Adipose tissue (tissue), 3 donors: ENCODE measurements around the gene OR2L5. TPM values are rescaled to one million over a fixed set of nuclear protein-coding genes. Genes with fewer than 3 reads are reported as not detected.

ENCODE experiments used
- H3K27ac ChIP-seq: one replicate; pipeline ENCODE4 v1.5.1; 2013; ENCODE audit warnings: low read depth, low read length
- WGBS, 3 donors: extraction: QIAGEN DNeasy Blood & Tissue Kit; methylation state at CpG; one replicate each; pipeline ENCODE4 v1.1.7; 2013; 5-methylcytosine and 5-hydroxymethylcytosine counted together
- polyA plus RNA-seq, 3 donors: library from polyadenylated mRNA; stranded (reverse); fragments of 200-250 nt; gene quantifications; one replicate each; pipeline ENCODE4 v1.2.3, GENCODE V29; 2013
- donor health status: healthy with polysubstance abuse.
- donor health status: Bipolar disorder and iron deficiency.
- donor health status: healthy.

Gene OR2L5, protein sequence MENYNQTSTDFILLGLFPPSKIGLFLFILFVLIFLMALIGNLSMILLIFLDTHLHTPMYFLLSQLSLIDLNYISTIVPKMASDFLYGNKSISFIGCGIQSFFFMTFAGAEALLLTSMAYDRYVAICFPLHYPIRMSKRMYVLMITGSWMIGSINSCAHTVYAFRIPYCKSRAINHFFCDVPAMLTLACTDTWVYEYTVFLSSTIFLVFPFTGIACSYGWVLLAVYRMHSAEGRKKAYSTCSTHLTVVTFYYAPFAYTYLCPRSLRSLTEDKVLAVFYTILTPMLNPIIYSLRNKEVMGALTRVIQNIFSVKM
- not detected for polyA plus RNA-seq

DNA sequence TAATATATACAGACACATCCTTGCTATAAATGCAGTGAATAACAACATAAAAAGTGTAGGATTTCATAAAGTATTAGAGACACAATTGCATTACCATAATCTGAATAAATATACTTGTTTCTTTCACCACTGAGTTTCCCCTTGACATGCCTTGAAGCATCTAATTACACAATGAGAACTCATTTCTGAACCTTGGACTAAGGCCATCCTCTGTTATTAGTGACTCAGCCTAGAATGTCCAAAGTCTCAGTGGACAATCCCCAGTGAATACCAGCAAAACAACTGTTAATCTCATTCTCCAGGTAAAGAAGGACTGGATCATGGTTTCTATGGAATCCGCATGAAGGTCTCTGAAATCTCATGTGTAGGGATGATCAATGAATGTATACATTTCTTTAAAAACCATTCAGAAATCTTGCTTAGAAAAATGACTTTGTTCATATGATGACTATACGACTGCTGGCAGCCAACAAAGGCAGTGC, at the start of gene OR2L5:
Gene OR2L5, plus strand, starts transcription at position 432 of the 482 bp plus-strand sequence. CDS start 8,288 bp downstream, outside the sequence.
- H3K27ac ChIP-seq: no peak within 1 kb of the TSS
- WGBS, 3 donors: 78 to 93% (median 88%) methylated on average over 2 of the region's 2 CpGs

DNA sequence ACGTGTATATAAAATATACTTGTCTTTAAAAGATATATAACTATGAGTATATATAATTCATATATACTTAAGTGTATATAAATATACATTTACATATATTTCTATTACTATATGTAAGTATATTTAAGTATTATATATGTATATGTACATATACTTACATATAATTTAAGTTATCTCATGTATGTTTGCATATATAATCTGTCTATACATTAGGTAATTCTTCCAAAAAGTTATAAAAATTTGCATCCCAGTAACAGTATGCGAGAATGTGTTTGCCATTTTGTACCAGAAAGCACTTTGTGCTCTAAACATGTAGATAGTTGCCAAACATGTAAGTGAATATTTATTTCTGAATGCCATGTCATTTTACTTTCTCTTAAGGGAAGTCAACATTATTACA, 48.5 kb upstream of the OR2L5 start, which contains the start of gene OR2AK2:
Gene OR2AK2, plus strand, starts transcription at position 301 of the 400 bp plus-strand sequence. CDS start 144 bp downstream, outside the sequence.
- no peak within 1 kb of the TSS for H3K27ac ChIP-seq
- whole genome bisulfite sequencing, 3 donors: 78 to 86% (median 84%) methylated on average over 2 of the region's 2 CpGs

DNA sequence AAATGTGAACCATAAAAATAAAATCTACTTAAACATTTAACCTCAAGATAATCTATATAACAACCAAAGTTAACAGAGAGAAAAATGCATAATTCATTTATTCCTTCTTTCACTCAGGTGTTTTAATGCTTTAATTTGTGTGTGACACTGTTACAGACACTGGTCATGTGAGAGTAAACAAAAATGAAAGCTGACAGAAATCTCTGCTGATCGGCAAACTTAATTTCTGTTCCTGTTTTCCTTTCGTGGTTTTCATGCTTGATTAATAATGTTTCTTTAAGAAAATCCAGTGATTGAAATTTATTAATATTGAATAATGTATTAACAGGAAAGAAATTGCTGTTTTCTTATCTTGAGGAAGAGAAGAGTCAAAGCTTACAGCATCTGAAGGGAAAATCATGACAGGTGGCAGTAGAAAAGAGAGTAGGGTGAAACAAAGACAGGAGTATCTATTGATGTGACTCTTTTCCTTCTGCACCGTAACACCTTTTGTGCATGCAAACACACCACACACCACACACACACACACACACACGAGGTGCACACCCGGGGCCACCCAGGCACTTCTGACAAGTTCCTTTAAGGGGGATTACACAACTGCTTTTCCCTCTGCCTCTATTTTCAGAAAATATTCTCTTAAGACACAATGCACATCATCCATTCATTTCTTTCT, 46.8 kb upstream of the OR2L5 start:
- 43 to 68% (median 59%) methylated on average over 5 of the region's 5 CpGs for WGBS, 3 donors
- no peak overlapping the region for H3K27ac ChIP-seq

DNA sequence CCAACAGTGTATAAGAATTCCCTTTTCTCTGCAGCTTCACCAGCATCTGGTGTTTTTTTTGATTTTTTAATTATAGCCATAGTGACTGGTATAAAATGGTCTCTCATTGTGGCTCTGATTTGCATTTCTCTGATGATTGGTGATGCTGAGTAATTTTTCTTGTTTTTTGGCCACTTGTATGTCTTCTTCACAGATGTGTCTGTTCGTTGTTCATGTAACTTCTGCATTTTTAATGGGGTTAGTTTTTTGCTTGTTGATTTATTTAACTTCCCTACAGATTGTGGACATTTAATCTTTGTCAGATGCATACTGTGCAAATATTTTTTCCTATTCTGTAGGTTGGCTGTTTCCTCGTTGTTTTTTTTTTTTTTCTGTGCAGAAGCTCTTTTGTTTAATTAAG, 20.5 kb upstream of the OR2L5 start:
- no peak overlapping the region for H3K27ac ChIP-seq
- 21 to 36% (median 25%) methylated on average over 2 of the region's 2 CpGs for WGBS, 3 donors

DNA sequence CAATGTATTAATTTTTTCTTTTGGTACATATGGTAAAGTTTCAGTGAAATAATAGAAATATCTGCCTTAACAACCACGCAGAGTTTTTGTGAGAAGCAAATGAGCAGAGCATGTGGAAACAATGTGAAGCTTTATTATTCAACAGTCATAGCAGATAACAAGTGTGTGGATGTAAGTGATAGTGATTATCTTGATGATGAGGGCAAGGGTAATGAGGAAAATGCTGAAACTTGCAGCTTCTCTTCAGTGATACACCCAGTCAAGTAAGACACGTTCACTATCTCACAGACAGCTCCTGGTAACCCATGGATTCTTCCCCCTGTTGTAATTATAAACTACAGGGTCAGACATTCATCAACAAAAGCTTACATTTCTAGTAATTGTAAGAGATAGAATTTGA, 14.6 kb upstream of the OR2L5 start:
- H3K27ac ChIP-seq: no peak overlapping the region
- 34 to 57% (median 54%) methylated on average over 2 of the region's 2 CpGs for WGBS, 3 donors

DNA sequence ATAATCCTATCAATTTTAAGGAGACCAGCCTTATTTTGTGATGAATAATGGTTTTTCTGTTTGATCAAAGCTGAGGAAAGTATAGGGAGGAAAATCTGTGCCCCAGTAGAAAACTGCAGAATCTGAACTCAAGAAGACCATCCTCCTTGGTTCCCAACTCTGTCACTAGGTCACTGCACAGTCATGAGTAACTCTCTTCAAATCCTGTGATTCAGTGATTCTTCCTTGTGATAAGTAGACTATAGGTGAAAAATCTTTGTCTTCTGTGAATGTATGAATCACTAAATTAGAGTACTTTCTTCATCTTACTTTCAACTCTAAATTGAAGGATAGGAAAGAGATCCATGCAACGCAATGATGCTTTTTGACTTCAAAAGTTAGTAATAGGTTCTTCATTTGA, 13.3 kb upstream of the OR2L5 start:
- H3K27ac ChIP-seq: no peak overlapping the region
- WGBS, 3 donors: 83 to 87% (median 86%) methylated on average over 1 of the region's 1 CpG

DNA sequence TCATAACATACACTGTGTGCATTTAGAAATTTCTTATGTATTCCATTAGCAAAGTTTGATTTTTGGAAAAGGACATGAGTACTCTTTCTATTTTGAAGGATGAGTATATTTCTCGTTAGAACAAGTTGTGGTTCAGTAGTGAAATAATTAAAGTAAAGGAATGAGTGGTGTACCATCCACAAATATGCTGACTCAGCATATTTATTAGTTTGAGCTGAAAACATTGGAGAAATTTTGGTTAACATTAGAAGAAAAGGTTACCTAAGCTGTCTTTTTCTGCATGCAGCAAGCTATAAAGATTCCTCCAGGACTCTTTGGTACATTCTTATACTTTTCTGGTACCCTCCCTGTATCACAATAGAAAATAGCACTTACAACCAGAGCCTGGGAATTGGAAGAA, 5.7 kb upstream of the OR2L5 start:
- WGBS, 3 donors: 21 to 53% (median 47%) methylated on average over 1 of the region's 1 CpG
- H3K27ac ChIP-seq: no peak overlapping the region

DNA sequence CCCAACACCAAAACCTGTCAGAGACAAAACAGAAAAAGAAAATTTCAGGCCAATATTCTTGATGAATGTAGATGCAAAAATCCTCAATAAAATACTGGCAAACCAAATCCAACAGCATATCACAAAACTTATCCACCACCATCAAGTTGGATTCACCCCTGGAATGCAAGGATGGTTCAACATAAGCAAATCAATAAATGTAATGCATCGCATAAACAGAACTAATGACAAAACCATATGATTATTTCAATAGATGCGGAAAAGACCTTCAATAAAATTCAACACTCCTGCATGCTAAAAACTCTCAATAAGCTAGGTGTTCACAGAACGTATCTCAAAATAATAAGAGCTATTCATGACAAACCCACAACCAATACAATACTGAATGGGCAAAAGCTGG, 3.8 kb upstream of the OR2L5 start:
- WGBS, 3 donors: 67 to 89% (median 81%) methylated on average over 3 of the region's 3 CpGs
- H3K27ac ChIP-seq: no peak overlapping the region

DNA sequence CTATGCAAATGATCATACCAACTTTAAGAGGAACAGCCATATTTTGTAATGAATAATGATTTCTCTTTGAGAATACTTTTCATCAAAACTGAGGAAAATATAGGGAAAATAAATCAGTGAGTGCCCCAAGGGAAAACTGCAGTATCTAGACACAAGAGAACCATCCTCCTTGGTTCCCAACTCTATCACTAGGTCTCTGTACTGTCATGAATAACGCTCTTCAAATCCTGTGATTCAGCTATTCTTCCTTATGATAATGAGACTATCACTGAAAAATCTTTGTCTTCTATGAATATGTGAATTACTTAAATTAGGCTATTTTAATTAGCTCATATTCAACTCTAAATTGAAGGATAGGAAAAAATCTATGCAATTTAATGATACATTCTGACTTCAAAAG, 2.3 kb downstream of the OR2L5 start:
- WGBS, 3 donors: 62 to 83% (median 63%) methylated on average over 1 of the region's 1 CpG
- no peak overlapping the region for H3K27ac ChIP-seq

DNA sequence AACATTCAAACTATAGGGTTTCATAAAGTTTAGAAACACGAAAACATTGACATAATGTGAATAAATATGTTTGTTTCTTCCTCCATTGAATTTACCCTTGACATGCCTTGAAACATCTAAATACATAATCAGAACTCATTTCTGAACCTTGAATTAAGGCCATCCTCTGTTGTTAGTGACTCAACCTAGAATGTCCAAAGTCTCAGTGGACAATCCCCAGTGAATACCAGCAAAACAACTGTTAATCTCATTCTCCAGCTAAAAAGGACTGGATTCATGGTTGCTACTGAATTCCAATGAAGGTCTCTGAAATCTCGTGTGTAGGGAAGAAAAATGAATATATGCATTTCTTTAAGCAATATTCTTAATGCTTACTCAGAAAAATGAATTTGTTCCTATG, 16.3 kb downstream of the OR2L5 start, which contains the start of gene OR2L2:
Gene OR2L2, plus strand, starts transcription at position 301 of the 400 bp plus-strand sequence. CDS start 8,198 bp downstream, outside the sequence.
- WGBS, 3 donors: 39 to 57% (median 42%) methylated on average over 2 of the region's 2 CpGs
- H3K27ac ChIP-seq: no peak within 1 kb of the TSS

DNA sequence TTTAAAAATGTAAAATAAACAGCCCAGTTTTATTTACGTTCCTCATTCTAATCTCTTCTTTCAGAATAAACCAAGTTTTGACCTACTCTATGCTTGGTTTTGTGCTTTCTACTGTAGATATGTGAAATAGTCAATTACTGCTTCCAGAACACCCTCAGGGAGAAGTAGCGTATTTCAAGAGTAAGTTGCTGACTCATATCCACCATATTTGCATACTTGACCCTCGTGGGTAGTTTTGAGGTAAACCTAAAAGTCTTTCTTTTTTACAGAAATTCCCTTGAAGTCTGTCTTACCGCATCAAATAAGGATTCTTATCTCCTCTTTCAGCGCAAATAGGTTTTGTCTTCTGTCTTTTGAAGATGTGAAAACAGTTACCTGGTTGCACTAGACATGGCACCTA, 31.7 kb downstream of the OR2L5 start:
- H3K27ac ChIP-seq: no peak overlapping the region
- 59 to 72% (median 69%) methylated on average over 5 of the region's 5 CpGs for WGBS, 3 donors

DNA sequence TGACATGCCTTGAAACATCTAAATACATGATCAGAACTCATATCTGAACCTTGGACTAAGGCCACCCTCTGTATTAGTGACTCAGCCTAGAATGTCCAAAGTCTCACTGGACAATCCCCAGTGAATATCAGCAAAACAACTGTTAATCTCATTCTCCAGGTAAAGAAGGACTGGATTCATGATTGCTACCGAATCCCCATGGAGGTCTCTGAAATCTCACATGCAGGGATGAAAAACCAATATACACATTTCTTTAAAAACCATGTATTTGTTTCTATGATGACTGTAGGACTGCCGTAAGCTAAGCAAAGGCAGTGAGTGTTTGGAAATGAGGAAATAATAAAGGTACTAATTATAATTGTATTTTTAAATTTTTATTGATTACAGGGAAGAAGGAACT, 33.1 kb downstream of the OR2L5 start, which contains the start of gene OR2L3:
Gene OR2L3, plus strand, starts transcription at position 301 of the 400 bp plus-strand sequence. CDS start 13,846 bp downstream, outside the sequence.
- no peak within 1 kb of the TSS for H3K27ac ChIP-seq
- WGBS, 3 donors: 61 to 79% (median 67%) methylated on average over 2 of the region's 2 CpGs

DNA sequence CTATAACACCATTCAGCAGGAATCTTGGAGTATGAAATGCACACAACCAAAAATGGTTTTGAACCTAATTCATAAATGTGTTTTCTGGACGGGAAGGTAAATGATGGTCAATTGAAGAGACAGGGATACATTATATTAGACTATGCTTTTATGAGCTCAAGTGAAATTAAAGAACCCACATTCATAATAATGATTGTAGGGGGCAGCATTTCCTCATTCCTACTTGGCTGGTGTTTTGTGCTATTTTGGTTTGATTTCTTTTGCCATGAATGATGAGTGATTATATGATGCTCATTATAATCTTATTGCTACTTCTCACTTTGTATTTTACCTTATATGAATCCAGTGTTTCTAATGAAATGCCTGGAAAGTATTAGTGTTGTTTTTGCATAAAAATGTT, 33.5 kb downstream of the OR2L5 start:
- WGBS, 3 donors: 48 to 69% (median 53%) methylated on average over 1 of the region's 1 CpG
- no peak overlapping the region for H3K27ac ChIP-seq

DNA sequence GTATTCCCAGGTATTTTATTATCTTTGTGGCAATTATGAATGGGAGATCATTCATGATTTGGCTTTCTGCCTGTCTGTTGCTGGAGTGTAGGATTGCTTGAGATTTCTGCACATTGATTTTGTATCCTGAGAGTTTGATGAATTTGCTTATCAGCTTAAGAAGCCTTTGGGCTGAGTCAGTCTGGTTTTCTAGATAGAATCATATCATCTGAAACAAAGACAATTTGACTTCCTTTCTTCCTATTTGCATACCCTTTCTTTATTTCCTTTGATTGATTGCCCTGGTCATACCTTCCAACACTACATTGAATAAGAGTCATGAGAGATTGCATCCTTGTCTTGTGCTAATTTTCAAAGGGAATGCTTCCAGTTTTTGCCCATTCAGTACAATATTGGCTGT, 41.2 kb downstream of the OR2L5 start:
- H3K27ac ChIP-seq: no peak overlapping the region

DNA sequence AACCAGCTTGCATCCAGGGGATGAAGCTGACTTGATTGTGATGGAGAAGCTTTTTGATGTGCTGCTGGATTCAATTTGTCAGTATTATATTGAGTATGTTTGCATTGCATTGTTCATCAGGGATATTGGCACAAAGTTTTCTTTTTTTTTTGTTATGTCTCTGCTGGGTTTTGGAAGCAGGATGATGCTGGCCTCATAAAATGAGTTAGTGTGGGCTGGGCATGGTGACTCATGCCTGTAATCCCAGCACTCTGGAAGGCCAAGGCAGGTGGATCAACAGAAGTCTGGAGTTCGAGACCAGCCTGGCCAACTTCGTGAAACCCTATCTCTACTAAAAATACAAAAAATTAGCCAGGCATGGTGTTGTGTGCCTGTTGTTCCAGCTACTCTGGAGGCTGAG, 41.8 kb downstream of the OR2L5 start:
- 49 to 75% (median 69%) methylated on average over 2 of the region's 2 CpGs for WGBS, 3 donors
- H3K27ac ChIP-seq: no peak overlapping the region

DNA sequence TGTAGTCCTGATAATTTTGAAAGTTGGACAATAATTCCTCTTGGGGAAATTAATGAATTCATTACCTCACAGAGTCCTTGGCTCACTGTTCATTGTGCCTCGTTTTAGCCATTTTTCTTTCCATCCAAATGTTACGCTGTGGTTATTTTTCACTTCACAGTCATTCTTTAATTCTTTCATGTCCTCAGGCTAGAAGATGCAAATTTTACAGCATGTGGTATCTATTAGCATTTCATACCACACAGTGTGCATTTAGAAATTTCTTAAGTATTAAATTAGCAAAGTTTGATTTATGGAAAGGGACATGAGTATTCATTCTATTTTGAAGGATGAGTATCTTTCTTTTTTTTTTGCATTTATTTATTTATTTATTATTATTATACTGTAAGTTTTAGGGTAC, 51.6 kb downstream of the OR2L5 start:
- H3K27ac ChIP-seq: no peak overlapping the region
- WGBS, 3 donors: 68 to 84% (median 78%) methylated on average over 2 of the region's 2 CpGs

DNA sequence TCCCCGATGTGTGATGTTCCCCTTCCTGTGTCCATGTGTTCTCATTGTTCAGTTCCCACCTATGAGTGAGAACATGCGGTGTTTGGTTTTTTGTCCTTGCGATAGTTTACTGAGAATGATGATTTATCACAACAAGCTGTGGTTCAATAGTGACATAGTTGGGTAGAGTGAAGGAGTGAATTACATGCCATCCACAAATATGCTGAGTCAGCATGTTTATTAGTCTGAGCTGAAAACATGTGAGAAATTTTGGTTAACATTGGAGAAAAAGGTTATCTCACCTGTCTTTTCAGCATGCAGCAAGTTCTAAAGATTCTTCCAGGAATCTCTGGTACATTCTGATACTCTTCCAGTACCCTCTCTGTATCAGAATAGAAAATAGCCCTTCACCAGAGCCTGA, 52.1 kb downstream of the OR2L5 start:
- WGBS, 3 donors: 86 to 89% (median 86%) methylated on average over 3 of the region's 3 CpGs
- H3K27ac ChIP-seq: no peak overlapping the region
